Measurements from ENCODE around the gene USP5. TPM values are rescaled to one million over a fixed set of nuclear protein-coding genes. Genes with fewer than 3 reads are reported as not detected.

USP5 gene
- total and polyA plus RNA-seq, 8 donors: 20.9 to 69.4 (median 32.4) TPM

GRCh38 chr12:6915789-6916285 is 63.9 kb downstream of the USP5 start:
- TF ChIP-seq POLR2AphosphoS5 (IDR thresholded peaks at IDR 0.05): no peak
- no peak for TF ChIP-seq EP300 (IDR thresholded peaks at IDR 0.05)
- TF ChIP-seq POLR2A (IDR thresholded peaks at IDR 0.05): no peak
- TF ChIP-seq, protein P1, sequence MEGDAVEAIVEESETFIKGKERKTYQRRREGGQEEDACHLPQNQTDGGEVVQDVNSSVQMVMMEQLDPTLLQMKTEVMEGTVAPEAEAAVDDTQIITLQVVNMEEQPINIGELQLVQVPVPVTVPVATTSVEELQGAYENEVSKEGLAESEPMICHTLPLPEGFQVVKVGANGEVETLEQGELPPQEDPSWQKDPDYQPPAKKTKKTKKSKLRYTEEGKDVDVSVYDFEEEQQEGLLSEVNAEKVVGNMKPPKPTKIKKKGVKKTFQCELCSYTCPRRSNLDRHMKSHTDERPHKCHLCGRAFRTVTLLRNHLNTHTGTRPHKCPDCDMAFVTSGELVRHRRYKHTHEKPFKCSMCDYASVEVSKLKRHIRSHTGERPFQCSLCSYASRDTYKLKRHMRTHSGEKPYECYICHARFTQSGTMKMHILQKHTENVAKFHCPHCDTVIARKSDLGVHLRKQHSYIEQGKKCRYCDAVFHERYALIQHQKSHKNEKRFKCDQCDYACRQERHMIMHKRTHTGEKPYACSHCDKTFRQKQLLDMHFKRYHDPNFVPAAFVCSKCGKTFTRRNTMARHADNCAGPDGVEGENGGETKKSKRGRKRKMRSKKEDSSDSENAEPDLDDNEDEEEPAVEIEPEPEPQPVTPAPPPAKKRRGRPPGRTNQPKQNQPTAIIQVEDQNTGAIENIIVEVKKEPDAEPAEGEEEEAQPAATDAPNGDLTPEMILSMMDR (IDR thresholded peaks at IDR 0.05): no peak
- peaks cover 18 to 30% (median 26%) of the 10 kb centered on the region in 4 donors for H3K4me1 ChIP-seq
- H3K4me3 ChIP-seq: peak overlapping the region in 2 of 4 donors; percentile 78 to 79
- peaks cover 0 to 32% (median 11%) of the 10 kb centered on the region in 3 donors for H3K27me3 ChIP-seq
- no peak for DNase-seq
- WGBS, 5 donors: 62 to 81% (median 78%) methylated on average over 8 to 14 of the region's 14 CpGs
- H3K9me3 ChIP-seq: no peaks in the 10 kb centered on the region
- intact Hi-C loops (cut with DNase I; ENCODE audit: low total_unique reads): no loop called here
- H3K27ac ChIP-seq: peak overlapping the region in 1 of 5 donors; percentile 88
- H3K36me3 ChIP-seq: peaks cover 0 to 42% (median 27%) of the 10 kb centered on the region in 4 donors

Other genes with a start within 250 kb of the USP5 start
- 100 to 1,000 TPM; 169 to 315 (median 202) TPM for gene CHD4, start 244.8 kb upstream of the USP5 start, total RNA-seq
- gene CHD4, start 244.8 kb upstream of the USP5 start, polyA plus RNA-seq: 100 to 1,000 TPM; 105 to 139 (median 111) TPM
- 10 to 100 TPM in 1 of 5 donors, 1 to 10 TPM in 4; 1.3 to 33.0 (median 5.8) TPM for gene LPAR5, start 216.2 kb upstream of the USP5 start, total RNA-seq
- gene LPAR5, start 216.2 kb upstream of the USP5 start, polyA plus RNA-seq: 1 to 10 TPM; 2.0 to 5.6 (median 3.5) TPM
- gene ACRBP, start 204.7 kb upstream of the USP5 start, total RNA-seq: 1 to 10 TPM in 2 of 5 donors, not detected in 3; 2.2 to 6.4 TPM
- 1 to 10 TPM in 2 of 3 donors, under 1 TPM in 1; 0.31 to 1.6 (median 1.1) TPM for gene ACRBP, start 204.7 kb upstream of the USP5 start, polyA plus RNA-seq
- 10 to 100 TPM in 4 of 5 donors, 1 to 10 TPM in 1; 8.7 to 51.8 (median 33.5) TPM for gene ING4, start 189.0 kb upstream of the USP5 start, total RNA-seq
- 10 to 100 TPM; 25.5 to 53.6 (median 43.6) TPM for gene ING4, start 189.0 kb upstream of the USP5 start, polyA plus RNA-seq
- gene ZNF384, start 162.8 kb upstream of the USP5 start, total RNA-seq: 100 to 1,000 TPM in 1 of 5 donors, 10 to 100 TPM in 4; 16.5 to 207 (median 35.6) TPM
- 10 to 100 TPM; 16.7 to 21.8 (median 20.2) TPM for gene ZNF384, start 162.8 kb upstream of the USP5 start, polyA plus RNA-seq
- under 1 TPM in 2 of 5 donors, not detected in 3; 0.14 to 0.37 TPM for gene PIANP, start 151.3 kb upstream of the USP5 start, total RNA-seq
- gene PIANP, start 151.3 kb upstream of the USP5 start, polyA plus RNA-seq: 1 to 10 TPM in 2 of 3 donors, under 1 TPM in 1; 0.50 to 1.7 (median 1.5) TPM
- gene COPS7A, start 128.1 kb upstream of the USP5 start, total RNA-seq: 10 to 100 TPM in 4 of 5 donors, 1 to 10 TPM in 1; 5.8 to 50.0 (median 25.7) TPM
- gene COPS7A, start 128.1 kb upstream of the USP5 start, polyA plus RNA-seq: 10 to 100 TPM; 45.2 to 54.2 (median 51.6) TPM
- gene MLF2, start 99.0 kb upstream of the USP5 start, total RNA-seq: 100 to 1,000 TPM in 4 of 5 donors, 1 to 10 TPM in 1; 9.3 to 296 (median 128) TPM
- 100 to 1,000 TPM; 168 to 183 (median 180) TPM for gene MLF2, start 99.0 kb upstream of the USP5 start, polyA plus RNA-seq
- 100 to 1,000 TPM in 1 of 5 donors, 10 to 100 TPM in 4; 22.8 to 261 (median 78.2) TPM for gene PTMS, start 85.8 kb upstream of the USP5 start, total RNA-seq
- gene PTMS, start 85.8 kb upstream of the USP5 start, polyA plus RNA-seq: 100 to 1,000 TPM; 228 to 363 (median 307) TPM
- 1 to 10 TPM in 2 of 5 donors, not detected in 3; 2.2 to 2.3 TPM for gene LAG3, start 79.6 kb upstream of the USP5 start, total RNA-seq
- 1 to 10 TPM in 2 of 3 donors, under 1 TPM in 1; 0.25 to 1.4 (median 1.2) TPM for gene LAG3, start 79.6 kb upstream of the USP5 start, polyA plus RNA-seq
- 10 to 100 TPM in 1 of 5 donors, 1 to 10 TPM in 2, not detected in 2; 7.2 to 25.9 (median 9.7) TPM for gene CD4, start 62.6 kb upstream of the USP5 start, total RNA-seq
- gene CD4, start 62.6 kb upstream of the USP5 start, polyA plus RNA-seq: 1 to 10 TPM; 2.0 to 7.3 (median 3.9) TPM
- 1 to 10 TPM; 1.3 to 7.5 (median 1.8) TPM for gene GPR162, start 30.3 kb upstream of the USP5 start, total RNA-seq
- 1 to 10 TPM; 2.6 to 9.3 (median 6.4) TPM for gene GPR162, start 30.3 kb upstream of the USP5 start, polyA plus RNA-seq
- gene P3H3, start 23.7 kb upstream of the USP5 start, total RNA-seq: 10 to 100 TPM; 15.2 to 41.1 (median 18.0) TPM
- 10 to 100 TPM in 1 of 3 donors, 1 to 10 TPM in 2; 7.0 to 15.1 (median 9.1) TPM for gene P3H3, start 23.7 kb upstream of the USP5 start, polyA plus RNA-seq
- gene GNB3, start 11.2 kb upstream of the USP5 start, total RNA-seq: 10 to 100 TPM in 1 of 5 donors, 1 to 10 TPM in 2, under 1 TPM in 1, not detected in 1; 0.89 to 11.1 (median 4.5) TPM
- 1 to 10 TPM in 2 of 3 donors, under 1 TPM in 1; 0.87 to 2.8 (median 2.7) TPM for gene GNB3, start 11.2 kb upstream of the USP5 start, polyA plus RNA-seq
- 10 to 100 TPM in 3 of 5 donors, 1 to 10 TPM in 2; 3.3 to 56.0 (median 19.6) TPM for gene CDCA3, start 864 bp upstream of the USP5 start, total RNA-seq
- gene CDCA3, start 864 bp upstream of the USP5 start, polyA plus RNA-seq: 10 to 100 TPM in 1 of 3 donors, 1 to 10 TPM in 2; 2.1 to 12.2 (median 9.8) TPM
- gene TPI1, start 15.4 kb downstream of the USP5 start, total RNA-seq: 100 to 1,000 TPM; 131 to 359 (median 268) TPM
- gene TPI1, start 15.4 kb downstream of the USP5 start, polyA plus RNA-seq: 100 to 1,000 TPM; 403 to 526 (median 504) TPM
- 10 to 100 TPM in 1 of 5 donors, 1 to 10 TPM in 3, not detected in 1; 5.1 to 24.0 (median 6.0) TPM for gene SPSB2, start 21.2 kb downstream of the USP5 start, total RNA-seq
- gene SPSB2, start 21.2 kb downstream of the USP5 start, polyA plus RNA-seq: 10 to 100 TPM in 2 of 3 donors, 1 to 10 TPM in 1; 9.9 to 13.4 (median 11.2) TPM
- 10 to 100 TPM in 1 of 5 donors, 1 to 10 TPM in 3, not detected in 1; 5.3 to 20.4 (median 9.0) TPM for gene LRRC23, start 52.7 kb downstream of the USP5 start, total RNA-seq
- gene LRRC23, start 52.7 kb downstream of the USP5 start, polyA plus RNA-seq: 10 to 100 TPM in 1 of 3 donors, 1 to 10 TPM in 2; 8.0 to 11.0 (median 9.0) TPM
- gene ENO2, start 62.4 kb downstream of the USP5 start, total RNA-seq: 10 to 100 TPM in 2 of 5 donors, 1 to 10 TPM in 3; 2.3 to 62.9 (median 8.6) TPM
- gene ENO2, start 62.4 kb downstream of the USP5 start, polyA plus RNA-seq: 10 to 100 TPM in 2 of 3 donors, 1 to 10 TPM in 1; 9.3 to 19.7 (median 10.1) TPM
- 100 to 1,000 TPM in 3 of 5 donors, 10 to 100 TPM in 2; 23.3 to 694 (median 291) TPM for gene ATN1, start 75.8 kb downstream of the USP5 start, total RNA-seq
- gene ATN1, start 75.8 kb downstream of the USP5 start, polyA plus RNA-seq: 10 to 100 TPM; 44.4 to 57.4 (median 48.8) TPM
- gene RNU7-1, start 91.7 kb downstream of the USP5 start, total RNA-seq: not detected
- gene RNU7-1, start 91.7 kb downstream of the USP5 start, polyA plus RNA-seq: not detected
- 100 to 1,000 TPM; 155 to 453 (median 306) TPM for gene C12orf57, start 91.9 kb downstream of the USP5 start, total RNA-seq
- 100 to 1,000 TPM; 418 to 621 (median 443) TPM for gene C12orf57, start 91.9 kb downstream of the USP5 start, polyA plus RNA-seq
- gene PTPN6, start 99.2 kb downstream of the USP5 start, total RNA-seq: 10 to 100 TPM; 11.2 to 36.6 (median 28.0) TPM
- gene PTPN6, start 99.2 kb downstream of the USP5 start, polyA plus RNA-seq: 10 to 100 TPM; 40.6 to 51.2 (median 41.2) TPM
- gene PHB2, start 118.5 kb downstream of the USP5 start, total RNA-seq: 100 to 1,000 TPM in 4 of 5 donors, 10 to 100 TPM in 1; 49.2 to 441 (median 150) TPM
- gene PHB2, start 118.5 kb downstream of the USP5 start, polyA plus RNA-seq: 100 to 1,000 TPM; 150 to 179 (median 154) TPM
- gene EMG1, start 118.8 kb downstream of the USP5 start, total RNA-seq: 10 to 100 TPM in 3 of 5 donors, 1 to 10 TPM in 2; 1.2 to 86.6 (median 25.2) TPM
- gene EMG1, start 118.8 kb downstream of the USP5 start, polyA plus RNA-seq: 10 to 100 TPM; 19.3 to 22.7 (median 21.7) TPM
- gene LPCAT3, start 166.3 kb downstream of the USP5 start, total RNA-seq: 100 to 1,000 TPM in 1 of 5 donors, 10 to 100 TPM in 4; 40.3 to 116 (median 57.4) TPM
- 10 to 100 TPM; 15.0 to 35.6 (median 31.9) TPM for gene LPCAT3, start 166.3 kb downstream of the USP5 start, polyA plus RNA-seq
- 100 to 1,000 TPM; 168 to 404 (median 234) TPM for gene C1S, start 208.6 kb downstream of the USP5 start, total RNA-seq
- 100 to 1,000 TPM in 1 of 3 donors, 10 to 100 TPM in 2; 61.6 to 161 (median 98.4) TPM for gene C1S, start 208.6 kb downstream of the USP5 start, polyA plus RNA-seq
- gene C1R, start 240.3 kb downstream of the USP5 start, total RNA-seq: 100 to 1,000 TPM; 111 to 312 (median 139) TPM
- gene C1R, start 240.3 kb downstream of the USP5 start, polyA plus RNA-seq: 100 to 1,000 TPM in 1 of 3 donors, 10 to 100 TPM in 2; 68.9 to 216 (median 84.2) TPM

Data from stomach (tissue), 9 donors.